Thyroid gland (tissue), 4 donors: ENCODE measurements around the gene KCTD5. TPM values are rescaled to one million over a fixed set of nuclear protein-coding genes. Genes with fewer than 3 reads are reported as not detected.

Experiments used
- DNase-seq, 2 donors: peaks; one replicate each; pipeline ENCODE4 v3.0.0-alpha.2; 2019
- H3K27ac ChIP-seq, 3 donors: fragments of 200-600 bp; sonication (generic); 1 replicate in 2 of 3; 2 replicates in 1 of 3; pipeline ENCODE4 v1.5.1; 2016 to 2019; ENCODE audit warnings: mild to moderate bottlenecking in 1 of 3, moderate library complexity in 1 of 3
- H3K27me3 ChIP-seq: fragments of 200-600 bp; sonication (generic); one replicate; pipeline ENCODE4 v1.5.1; 2019
- H3K36me3 ChIP-seq, 2 donors: fragments of 200-600 bp; sonication (generic); one replicate each; pipeline ENCODE4 v1.5.1; 2016 to 2019
- H3K4me1 ChIP-seq, 2 donors: fragments of 200-600 bp; sonication (generic); one replicate each; pipeline ENCODE4 v1.5.1; 2017 to 2019
- H3K4me3 ChIP-seq, 3 donors: fragments of 200-600 bp; sonication (generic); replicated peaks in 1 of 3; 1 replicate in 2 of 3; 2 replicates in 1 of 3; pipeline ENCODE4 v1.5.1; 2016; ENCODE audit warnings: mild to moderate bottlenecking in 1 of 3
- H3K9me3 ChIP-seq: fragments of 200-600 bp; sonication (generic); one replicate; pipeline ENCODE4 v1.5.1; 2017
- POLR2A ChIP-seq, 2 donors: fragments of 450-650 bp; IDR thresholded peaks; one replicate each; pipeline ENCODE4 v1.6.1; 2017; ENCODE audit warnings: antibody characterized with exemption in 2 of 2, mild to moderate bottlenecking in 2 of 2, moderate library complexity in 1 of 2
- WGBS, 2 donors: methylation state at CpG; one replicate each; pipeline ENCODE4 v1.1.5; 2017; 5-methylcytosine and 5-hydroxymethylcytosine counted together
- intact Hi-C: fragments of 100-400 bp; cut with DNase I; formaldehyde crosslinking; loops from one replicate; pipeline ENCODE4 v1.15.1; 2023
- total RNA-seq, 4 donors: library from RNA; depleted of rRNA; stranded (reverse); fragments of >200 nt; gene quantifications; one replicate each; pipeline ENCODE4 v1.2.3, GENCODE V29; 2016
- TF ChIP-seq, protein P1 (sequence below), 6 experiments: fragments of 200-600 bp in 3 of 6; fragments of 450-650 bp in 3 of 6; sonication (generic) in 3 of 6; IDR thresholded peaks; one replicate each; pipeline ENCODE4 v1.5.1; 2016 to 2019; ENCODE audit warnings: antibody characterized with exemption in 6 of 6, mild to moderate bottlenecking in 2 of 6, inconsistent platforms in 1 of 6, moderate library complexity in 1 of 6

KCTD5 gene
- total RNA-seq, 4 donors from 2014 or later, result 8.6 to 23.3 (median 15.1) TPM

GRCh38 chr16:2748757-2749455, 66.6 kb downstream of the KCTD5 start:
- DNase-seq, result no peak
- intact Hi-C loops, result no loop called here
- no peak overlapping the region for H3K4me3 ChIP-seq
- H3K27ac ChIP-seq, result no peak overlapping the region
- 81 to 90% methylated on average over 5 of the region's 7 CpGs for WGBS, 2 donors
- H3K9me3 ChIP-seq, result no peaks in the 10 kb centered on the region
- no peak for TF ChIP-seq POLR2A (IDR thresholded peaks at IDR 0.05)
- peaks cover 9 to 13% of the 10 kb centered on the region in 2 donors for H3K4me1 ChIP-seq
- no peaks in the 10 kb centered on the region for H3K27me3 ChIP-seq
- no peaks in the 10 kb centered on the region for H3K36me3 ChIP-seq

DNA sequence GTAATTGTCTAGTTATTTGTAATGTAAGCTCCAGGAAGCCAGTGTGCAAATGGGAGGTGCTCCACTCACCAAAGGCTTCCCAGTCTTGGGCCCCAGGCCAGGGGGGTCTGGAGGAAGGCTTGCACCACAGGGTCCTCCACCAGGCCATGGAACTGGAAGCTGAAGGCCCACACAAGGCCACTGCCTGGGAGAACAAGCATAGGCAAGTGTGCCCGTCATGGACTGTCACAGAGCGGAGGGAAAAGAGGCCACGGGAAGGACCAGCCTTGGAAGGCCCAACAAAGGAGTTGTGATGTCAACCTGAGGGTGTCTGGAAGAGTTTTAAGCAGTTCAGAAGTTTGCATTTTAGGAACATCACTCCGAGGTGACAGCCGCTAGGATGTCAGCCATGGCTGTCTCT, 67.2 kb downstream of the KCTD5 start:
- no peaks in the 10 kb centered on the region for H3K9me3 ChIP-seq
- WGBS, 2 donors, result 98 to 99% methylated on average over 5 of the region's 5 CpGs
- TF ChIP-seq, protein P1, sequence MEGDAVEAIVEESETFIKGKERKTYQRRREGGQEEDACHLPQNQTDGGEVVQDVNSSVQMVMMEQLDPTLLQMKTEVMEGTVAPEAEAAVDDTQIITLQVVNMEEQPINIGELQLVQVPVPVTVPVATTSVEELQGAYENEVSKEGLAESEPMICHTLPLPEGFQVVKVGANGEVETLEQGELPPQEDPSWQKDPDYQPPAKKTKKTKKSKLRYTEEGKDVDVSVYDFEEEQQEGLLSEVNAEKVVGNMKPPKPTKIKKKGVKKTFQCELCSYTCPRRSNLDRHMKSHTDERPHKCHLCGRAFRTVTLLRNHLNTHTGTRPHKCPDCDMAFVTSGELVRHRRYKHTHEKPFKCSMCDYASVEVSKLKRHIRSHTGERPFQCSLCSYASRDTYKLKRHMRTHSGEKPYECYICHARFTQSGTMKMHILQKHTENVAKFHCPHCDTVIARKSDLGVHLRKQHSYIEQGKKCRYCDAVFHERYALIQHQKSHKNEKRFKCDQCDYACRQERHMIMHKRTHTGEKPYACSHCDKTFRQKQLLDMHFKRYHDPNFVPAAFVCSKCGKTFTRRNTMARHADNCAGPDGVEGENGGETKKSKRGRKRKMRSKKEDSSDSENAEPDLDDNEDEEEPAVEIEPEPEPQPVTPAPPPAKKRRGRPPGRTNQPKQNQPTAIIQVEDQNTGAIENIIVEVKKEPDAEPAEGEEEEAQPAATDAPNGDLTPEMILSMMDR (IDR thresholded peaks at IDR 0.05), result no peak
- TF ChIP-seq POLR2A (IDR thresholded peaks at IDR 0.05), result no peak
- H3K4me3 ChIP-seq, result no peak overlapping the region
- DNase-seq, result no peak
- H3K27ac ChIP-seq, result no peak overlapping the region
- H3K27me3 ChIP-seq, result no peaks in the 10 kb centered on the region
- H3K4me1 ChIP-seq, result peaks cover 15 to 19% of the 10 kb centered on the region in 2 donors
- H3K36me3 ChIP-seq, result no peaks in the 10 kb centered on the region
- intact Hi-C loops, result no loop called here

DNA sequence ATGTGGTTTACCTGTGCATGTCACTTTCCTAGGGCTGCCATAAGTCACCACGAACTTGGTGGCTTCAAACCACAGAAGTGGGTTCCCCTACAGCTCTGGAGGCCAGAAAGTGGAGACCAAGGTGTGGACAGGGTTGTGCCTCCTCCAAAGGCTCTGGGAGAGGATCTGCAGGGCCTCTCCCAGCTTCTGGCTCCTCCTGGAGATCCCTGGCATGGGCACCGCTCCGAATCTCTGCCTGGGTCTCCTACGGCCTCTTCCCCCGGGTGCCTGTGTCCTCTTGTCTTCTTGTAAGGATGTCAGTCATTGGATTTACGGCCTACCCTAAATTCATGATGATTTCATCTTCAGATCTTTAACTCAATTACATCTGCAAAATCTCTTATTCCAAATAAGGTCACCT, 67.6 kb downstream of the KCTD5 start:
- H3K27ac ChIP-seq, result no peak overlapping the region
- no peak for TF ChIP-seq POLR2A (IDR thresholded peaks at IDR 0.05)
- TF ChIP-seq, protein P1 (IDR thresholded peaks at IDR 0.05), result no peak
- no peaks in the 10 kb centered on the region for H3K36me3 ChIP-seq
- H3K9me3 ChIP-seq, result no peaks in the 10 kb centered on the region
- WGBS, 2 donors, result 94 to 97% methylated on average over 5 to 6 of the region's 6 CpGs
- H3K27me3 ChIP-seq, result no peaks in the 10 kb centered on the region
- peaks cover 20 to 24% of the 10 kb centered on the region in 2 donors for H3K4me1 ChIP-seq
- intact Hi-C loops, result no loop called here
- DNase-seq, result no peak
- H3K4me3 ChIP-seq, result no peak overlapping the region

GRCh38 chr16:2751577-2752034, 69.3 kb downstream of the KCTD5 start:
- DNase-seq, result peak in 1 of 2 donors; percentile 20
- intact Hi-C loops, result no loop called here

GRCh38 chr16:2752035-2752849, 69.9 kb downstream of the KCTD5 start, which contains the start of gene SRRM2:
Gene SRRM2, plus strand, starts transcription at chr16:2752638. Its CDS starts 3,727 bp downstream, at chr16:2756365.
- WGBS, 2 donors, result 0 to 2% methylated on average over 12 to 21 of the region's 99 CpGs
- intact Hi-C loops, result no loop called here
- Histone ChIP-seq H3K4me3 (peak within 1 kb of the TSS; percentile 83 to 88 (median 88)), H3K4me1 (peaks cover 35 to 40% of the 10 kb centered on the region in 2 donors), H3K9me3 (no peaks in the 10 kb centered on the region), H3K27ac (peak within 1 kb of the TSS; percentile 93 to 99 (median 98)), H3K27me3 (no peaks in the 10 kb centered on the region), H3K36me3 (peaks cover 0 to 3% of the 10 kb centered on the region in 2 donors)
- peak; percentile 93 to 95 for DNase-seq
- peak; percentile 96 to 99 for TF ChIP-seq POLR2A (IDR thresholded peaks at IDR 0.05)
- TF ChIP-seq, protein P1 (IDR thresholded peaks at IDR 0.05), result peak in 1 of 6 experiments; percentile 11

More at GRCh38 chr16:2751577-2752034, 69.3 kb downstream of the KCTD5 start:
- Histone ChIP-seq H3K9me3 (no peaks in the 10 kb centered on the region), H3K36me3 (no peaks in the 10 kb centered on the region), H3K27me3 (no peaks in the 10 kb centered on the region), H3K4me3 (peak overlapping the region in 2 of 3 donors; percentile 83 to 88), H3K4me1 (peaks cover 35 to 40% of the 10 kb centered on the region in 2 donors), H3K27ac (peak overlapping the region; percentile 93 to 99 (median 98))
- WGBS, 2 donors, result 49 to 52% methylated on average over 22 to 23 of the region's 23 CpGs
- TF ChIP-seq POLR2A (IDR thresholded peaks at IDR 0.05), result no peak
- TF ChIP-seq, protein P1 (IDR thresholded peaks at IDR 0.05), result no peak
